UCSD-AML1 (cell line): ENCODE data around the gene MAB21L4.
A peak's percentile ranks its signal among the peaks of the same experiment; 100 is the strongest.

Source experiments
- DNase-seq: peaks from one replicate; lab custom pipeline; 2025; ENCODE audit not compliant: unreplicated experiment; lab: John Stamatoyannopoulos, UW

Gene MAB21L4

GRCh38 chr2:240896871-240897692, 1.1 kb upstream of the MAB21L4 start:
- no peak for DNase-seq

GRCh38 chr2:240896394-240896793, 438 bp upstream of the MAB21L4 start:
- no peak for DNase-seq

GRCh38 chr2:240894836-240895558, 959 bp downstream of the MAB21L4 start:
- no peak for DNase-seq

- no peak for DNase-seq
Observed at GRCh38 chr2:240894006-240894405, 1.9 kb downstream of the MAB21L4 start.

- peak; percentile 30 for DNase-seq
Observed at GRCh38 chr2:240893363-240893844, 2.6 kb downstream of the MAB21L4 start.

GRCh38 chr2:240892925-240893324, 3.0 kb downstream of the MAB21L4 start:
- no peak for DNase-seq

GRCh38 chr2:240892356-240892755, 3.6 kb downstream of the MAB21L4 start:
- DNase-seq = no peak

GRCh38 chr2:240891492-240892340, 4.2 kb downstream of the MAB21L4 start:
- DNase-seq = no peak

- DNase-seq = no peak
Observed at GRCh38 chr2:240890691-240891090, 5.3 kb downstream of the MAB21L4 start.

- no peak for DNase-seq
Observed at GRCh38 chr2:240889601-240890560, 6.1 kb downstream of the MAB21L4 start.

- DNase-seq = no peak
Observed at GRCh38 chr2:240888890-240889573, 6.9 kb downstream of the MAB21L4 start.

- no peak for DNase-seq
Observed at GRCh38 chr2:240888130-240888889, 7.6 kb downstream of the MAB21L4 start.

GRCh38 chr2:240887631-240888030, 8.3 kb downstream of the MAB21L4 start:
- DNase-seq = no peak

GRCh38 chr2:240886678-240887609, 9.0 kb downstream of the MAB21L4 start:
- DNase-seq = no peak

GRCh38 chr2:240886023-240886565, 9.9 kb downstream of the MAB21L4 start:
- DNase-seq = peak; percentile 58

- DNase-seq = peak; percentile 55
Observed at GRCh38 chr2:240885566-240885965, 10.4 kb downstream of the MAB21L4 start.

GRCh38 chr2:240884745-240885144, 11.2 kb downstream of the MAB21L4 start:
- DNase-seq = no peak
